HL-60 (cell line): Measurements from ENCODE around the gene ARL3.

Source experiments
- POLR2AphosphoS5 ChIP-seq: IDR thresholded peaks from 2 replicates; pipeline ENCODE4 v1.6.1; 2012; ENCODE audit warnings: low read depth
- REST ChIP-seq: IDR thresholded peaks from 2 replicates; pipeline ENCODE4 v1.6.1; 2012; ENCODE audit warnings: low read depth; ENCODE audit not compliant: insufficient replicate concordance
- SPI1 ChIP-seq: IDR thresholded peaks from 2 replicates; pipeline ENCODE4 v1.6.1; 2012; ENCODE audit warnings: low read depth, mild to moderate bottlenecking, borderline replicate concordance
- TF ChIP-seq, protein P1 (sequence below): IDR thresholded peaks from one replicate; pipeline ENCODE4 v1.5.1; 2011; ENCODE audit warnings: low read length, control low read depth, inconsistent platforms; ENCODE audit not compliant: insufficient read depth

DNA sequence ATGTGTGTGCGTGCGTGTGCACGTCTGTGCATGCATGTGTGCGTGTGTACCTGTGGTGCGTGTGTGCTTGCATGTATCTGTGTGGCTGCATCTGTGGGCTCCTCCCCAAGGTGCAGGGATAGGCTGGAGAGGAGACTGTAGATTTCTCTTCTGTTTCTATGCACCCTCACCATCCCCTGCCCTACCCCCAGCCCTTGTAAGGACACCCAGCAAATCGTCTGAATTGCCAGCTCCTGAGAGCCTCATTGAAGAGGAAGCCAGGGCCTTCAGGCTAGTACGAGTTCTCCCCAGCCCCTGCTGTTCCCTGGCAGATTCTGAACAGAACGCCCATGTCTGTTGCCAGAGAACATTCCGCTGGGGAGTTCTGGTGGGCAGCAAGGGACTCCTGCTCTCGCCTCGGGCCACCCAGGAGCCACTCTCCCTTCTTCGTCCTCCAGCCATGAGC is 86.9 kb downstream of the ARL3 start:
- TF ChIP-seq, protein P1, sequence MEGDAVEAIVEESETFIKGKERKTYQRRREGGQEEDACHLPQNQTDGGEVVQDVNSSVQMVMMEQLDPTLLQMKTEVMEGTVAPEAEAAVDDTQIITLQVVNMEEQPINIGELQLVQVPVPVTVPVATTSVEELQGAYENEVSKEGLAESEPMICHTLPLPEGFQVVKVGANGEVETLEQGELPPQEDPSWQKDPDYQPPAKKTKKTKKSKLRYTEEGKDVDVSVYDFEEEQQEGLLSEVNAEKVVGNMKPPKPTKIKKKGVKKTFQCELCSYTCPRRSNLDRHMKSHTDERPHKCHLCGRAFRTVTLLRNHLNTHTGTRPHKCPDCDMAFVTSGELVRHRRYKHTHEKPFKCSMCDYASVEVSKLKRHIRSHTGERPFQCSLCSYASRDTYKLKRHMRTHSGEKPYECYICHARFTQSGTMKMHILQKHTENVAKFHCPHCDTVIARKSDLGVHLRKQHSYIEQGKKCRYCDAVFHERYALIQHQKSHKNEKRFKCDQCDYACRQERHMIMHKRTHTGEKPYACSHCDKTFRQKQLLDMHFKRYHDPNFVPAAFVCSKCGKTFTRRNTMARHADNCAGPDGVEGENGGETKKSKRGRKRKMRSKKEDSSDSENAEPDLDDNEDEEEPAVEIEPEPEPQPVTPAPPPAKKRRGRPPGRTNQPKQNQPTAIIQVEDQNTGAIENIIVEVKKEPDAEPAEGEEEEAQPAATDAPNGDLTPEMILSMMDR = no peak
- no peak for TF ChIP-seq POLR2AphosphoS5
- TF ChIP-seq REST = no peak
- TF ChIP-seq SPI1 = no peak
